GM13977 (cell line): Measurements from ENCODE around the gene H2AZ2.
"Not testable (repeated sequence)": the region's sequence is repeated elsewhere in the genome, so short reads cannot be mapped to it uniquely, and the experiment has no call there.

Experiments
- DNase-seq: peaks from one replicate; pipeline ENCODE4 v3.0.0; 2012; ENCODE audit warnings: low spot score
- CTCF ChIP-seq: IDR thresholded peaks from 2 replicates; pipeline ENCODE4 v1.5.1; 2012; ENCODE audit warnings: mild to moderate bottlenecking, control low read depth; ENCODE audit not compliant: insufficient read depth; ENCODE audit errors: extremely low read depth, missing control alignments
- in situ Hi-C: fragments of 300-500 bp; cut with MboI; formaldehyde crosslinking; loops from one replicate; pipeline ENCODE4 v1.12.0; 2022; ENCODE audit warnings: low sequenced_read_pairs, low pct_unique_long_range_greater_than_20kb, mixed read lengths, inconsistent platforms; ENCODE audit not compliant: unreplicated experiment

H2AZ2 gene

DNA sequence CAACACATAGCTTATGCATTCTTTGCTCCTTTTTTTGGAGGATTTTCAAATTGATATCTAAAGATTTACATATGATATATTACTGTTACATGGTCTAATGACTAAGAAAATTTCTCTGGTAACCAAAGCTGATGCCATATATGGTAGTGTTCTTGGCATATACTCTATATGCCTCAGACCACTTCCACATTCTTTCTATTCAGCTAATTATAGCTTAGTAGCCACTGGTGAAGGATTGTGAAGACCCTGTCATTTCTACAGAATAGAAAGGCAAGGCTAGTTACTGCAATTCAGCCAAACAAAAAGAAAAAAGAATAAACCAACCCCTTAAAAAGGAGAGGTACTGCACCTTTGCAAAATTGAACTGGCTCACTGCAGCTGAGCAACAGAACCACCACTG lies 33.7 kb upstream of the H2AZ2 start:
- DNase-seq, result peak; percentile 38
- no peak for TF ChIP-seq CTCF
- in situ Hi-C loops, result no loop called here

GRCh38 chr7:44881066-44881600 lies 33.2 kb upstream of the H2AZ2 start:
- in situ Hi-C loops, result no loop called here
- DNase-seq, result no peak
- no peak for TF ChIP-seq CTCF

GRCh38 chr7:44880317-44881018 lies 32.6 kb upstream of the H2AZ2 start:
- no peak for TF ChIP-seq CTCF
- in situ Hi-C loops, result no loop called here
- no peak for DNase-seq

DNA sequence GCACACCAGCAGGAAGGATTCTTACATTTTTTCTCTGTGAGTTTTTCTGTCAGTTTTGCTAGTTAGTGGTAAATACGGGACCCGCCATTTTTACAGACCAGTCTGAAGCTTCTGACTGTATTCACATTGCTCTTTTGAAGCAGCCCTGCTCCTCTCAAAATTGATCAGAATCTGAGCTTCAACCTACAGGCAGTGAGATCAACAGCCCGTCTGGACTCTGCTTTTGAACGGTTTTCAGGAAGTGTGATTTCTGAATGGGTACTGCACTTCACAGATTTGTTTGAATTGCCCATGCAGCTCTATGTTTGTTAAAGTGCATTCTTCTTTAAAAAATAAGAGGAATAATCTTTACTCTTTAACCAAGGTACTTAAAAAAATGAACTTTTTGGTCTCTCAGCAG lies 28.5 kb upstream of the H2AZ2 start:
- DNase-seq, result no peak
- no peak for TF ChIP-seq CTCF
- in situ Hi-C loops, result no loop called here

GRCh38 chr7:44875241-44875640 lies 27.4 kb upstream of the H2AZ2 start:
- no peak for TF ChIP-seq CTCF
- in situ Hi-C loops, result no loop called here
- no peak for DNase-seq

GRCh38 chr7:44872787-44873186 lies 24.9 kb upstream of the H2AZ2 start:
- DNase-seq, result no peak
- no peak for TF ChIP-seq CTCF
- in situ Hi-C loops, result no loop called here

GRCh38 chr7:44871918-44872317 lies 24.0 kb upstream of the H2AZ2 start:
- DNase-seq, in situ Hi-C loops: not testable (repeated sequence)

DNA sequence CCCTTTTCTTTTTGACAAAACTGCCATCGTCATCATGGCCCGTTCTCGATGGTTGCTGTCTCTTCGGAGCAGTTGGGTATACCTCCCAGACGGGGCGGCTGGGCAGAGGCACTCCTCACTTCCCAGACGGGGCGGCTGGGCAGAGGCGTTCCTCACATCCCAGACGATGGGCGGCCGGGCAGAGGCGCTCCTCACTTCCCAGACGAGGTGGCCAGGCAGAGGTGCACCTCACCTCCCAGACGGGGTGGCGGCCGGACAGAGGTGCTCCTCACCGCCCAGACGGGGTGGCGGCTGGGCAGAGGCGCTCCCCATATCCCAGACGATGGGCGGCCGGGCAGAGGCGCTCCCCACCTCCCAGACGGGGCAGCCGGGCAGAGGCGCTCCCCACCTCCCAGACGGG lies 22.9 kb upstream of the H2AZ2 start:
- in situ Hi-C loops, DNase-seq: not testable (repeated sequence)

DNA sequence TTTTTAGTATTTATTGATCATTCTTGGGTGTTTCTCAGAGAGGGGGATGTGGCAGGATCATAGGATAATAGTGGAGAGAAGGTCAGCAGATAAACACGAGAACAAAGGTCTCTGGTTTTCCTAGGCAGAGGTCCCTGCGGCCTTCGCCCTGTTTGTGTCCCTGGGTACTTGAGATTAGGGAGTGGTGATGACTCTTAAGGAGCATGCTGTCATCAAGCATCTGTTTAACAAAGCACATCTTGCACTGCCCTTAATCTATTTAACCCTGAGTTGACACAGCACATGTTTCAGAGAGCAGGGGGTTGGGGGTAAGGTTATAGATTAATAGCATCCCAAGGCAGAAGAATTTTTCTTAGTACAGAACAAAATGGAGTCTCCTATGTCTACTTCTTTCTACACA lies 22.4 kb upstream of the H2AZ2 start:
- in situ Hi-C loops, DNase-seq: not testable (repeated sequence)
